Activated naive CD8-positive, alpha-beta T cell treated with anti-CD3 and anti-CD28 coated beads, Interleukin-2, amount 50 U/mL, for 16 hours (primary cell): Measurements from ENCODE around the gene TENM4.

ENCODE experiments used
- DNase-seq: peaks from one replicate; pipeline ENCODE4 v3.0.0-alpha.2; 2020; ENCODE audit warnings: low read depth, low spot score

Gene TENM4

GRCh38 chr11:79390923-79391322 lies 49.9 kb downstream of the TENM4 start:
- DNase-seq = no peak

GRCh38 chr11:79390477-79390876 lies 50.4 kb downstream of the TENM4 start:
- no peak for DNase-seq

- DNase-seq = no peak
Observed at GRCh38 chr11:79388201-79388600, 52.6 kb downstream of the TENM4 start.

GRCh38 chr11:79383874-79384273 lies 57.0 kb downstream of the TENM4 start:
- DNase-seq = no peak

GRCh38 chr11:79382301-79383050 lies 58.4 kb downstream of the TENM4 start:
- no peak for DNase-seq

- no peak for DNase-seq
Observed at GRCh38 chr11:79381036-79381435, 59.8 kb downstream of the TENM4 start.

GRCh38 chr11:79377406-79377805 lies 63.4 kb downstream of the TENM4 start:
- DNase-seq = no peak

GRCh38 chr11:79375818-79376550 lies 64.8 kb downstream of the TENM4 start:
- DNase-seq = no peak

GRCh38 chr11:79374727-79375126 lies 66.1 kb downstream of the TENM4 start:
- DNase-seq = no peak

GRCh38 chr11:79371724-79372123 lies 69.1 kb downstream of the TENM4 start:
- DNase-seq = no peak

GRCh38 chr11:79371152-79371551 lies 69.7 kb downstream of the TENM4 start:
- no peak for DNase-seq

- DNase-seq = no peak
Observed at GRCh38 chr11:79369055-79369454, 71.8 kb downstream of the TENM4 start.

- no peak for DNase-seq
Observed at GRCh38 chr11:79367844-79368243, 73.0 kb downstream of the TENM4 start.

GRCh38 chr11:79366218-79366617 lies 74.6 kb downstream of the TENM4 start:
- no peak for DNase-seq

GRCh38 chr11:79363861-79364378 lies 76.9 kb downstream of the TENM4 start:
- no peak for DNase-seq

GRCh38 chr11:79363256-79363655 lies 77.6 kb downstream of the TENM4 start:
- DNase-seq = no peak

- no peak for DNase-seq
Observed at GRCh38 chr11:79362821-79363220, 78.0 kb downstream of the TENM4 start.

GRCh38 chr11:79362206-79362757 lies 78.5 kb downstream of the TENM4 start:
- no peak for DNase-seq

GRCh38 chr11:79358258-79358657 lies 82.6 kb downstream of the TENM4 start:
- DNase-seq = no peak

- DNase-seq = no peak
Observed at GRCh38 chr11:79353706-79354105, 87.1 kb downstream of the TENM4 start.

GRCh38 chr11:79352349-79352703 lies 88.5 kb downstream of the TENM4 start:
- no peak for DNase-seq

- DNase-seq = no peak
Observed at GRCh38 chr11:79348976-79349682, 91.7 kb downstream of the TENM4 start.
